HG02852 (cell line): ENCODE measurements around the gene PEX14.

Experiments used
- ATAC-seq: cut with Tn5 transposase; IDR thresholded peaks from one replicate; pipeline ENCODE4 v1.9.1; 2021; ENCODE audit warnings: mild to moderate bottlenecking, moderate library complexity; ENCODE audit not compliant: unreplicated experiment

Gene PEX14

DNA sequence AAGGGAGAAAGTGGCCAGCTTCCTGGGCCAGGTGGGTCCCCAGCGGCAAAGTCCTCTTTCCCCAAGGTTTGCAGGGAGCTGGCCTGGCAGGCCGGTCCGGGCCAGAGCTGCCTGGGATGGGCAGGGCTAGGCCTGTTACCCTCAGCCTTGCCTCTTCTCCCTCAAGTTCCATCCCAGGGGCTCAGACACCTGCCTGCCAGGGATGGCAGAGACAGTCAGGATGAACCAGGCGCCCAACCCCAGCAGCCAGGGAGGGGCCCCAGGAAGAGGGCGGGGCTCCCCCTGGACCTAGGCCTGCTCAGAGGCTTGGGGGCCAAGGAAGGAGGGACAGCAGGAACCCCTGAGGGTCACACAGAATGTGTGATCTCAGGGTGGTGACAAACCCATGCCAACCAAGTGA is 201.1 kb downstream of the PEX14 start:
- ATAC-seq, result no peak

GRCh38 chr1:10676963-10677362 is 202.2 kb downstream of the PEX14 start:
- no peak for ATAC-seq

GRCh38 chr1:10677491-10678391 is 203.0 kb downstream of the PEX14 start:
- ATAC-seq, result no peak

- ATAC-seq, result no peak
Observed at GRCh38 chr1:10678402-10678801, 203.7 kb downstream of the PEX14 start.

DNA sequence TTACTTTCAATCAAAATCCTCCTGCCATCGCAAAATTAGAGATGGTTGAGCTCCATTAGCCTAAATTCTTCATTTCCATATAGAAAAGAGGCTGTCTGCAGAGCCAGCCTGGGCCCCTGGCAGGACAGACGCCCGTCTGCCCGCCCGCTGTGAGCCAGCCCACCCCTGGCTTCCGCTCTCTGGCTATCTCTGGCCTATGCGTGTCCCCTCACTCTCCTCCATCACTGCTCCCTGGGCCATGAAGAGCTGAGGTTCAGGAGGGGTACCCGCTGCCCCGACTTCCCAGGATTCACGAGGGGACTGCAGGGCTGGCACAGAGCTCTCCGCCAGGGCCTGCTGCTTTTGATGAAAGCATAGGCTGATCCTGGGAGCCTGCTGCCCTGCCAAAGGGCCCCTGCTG is 204.1 kb downstream of the PEX14 start:
- ATAC-seq, result no peak

DNA sequence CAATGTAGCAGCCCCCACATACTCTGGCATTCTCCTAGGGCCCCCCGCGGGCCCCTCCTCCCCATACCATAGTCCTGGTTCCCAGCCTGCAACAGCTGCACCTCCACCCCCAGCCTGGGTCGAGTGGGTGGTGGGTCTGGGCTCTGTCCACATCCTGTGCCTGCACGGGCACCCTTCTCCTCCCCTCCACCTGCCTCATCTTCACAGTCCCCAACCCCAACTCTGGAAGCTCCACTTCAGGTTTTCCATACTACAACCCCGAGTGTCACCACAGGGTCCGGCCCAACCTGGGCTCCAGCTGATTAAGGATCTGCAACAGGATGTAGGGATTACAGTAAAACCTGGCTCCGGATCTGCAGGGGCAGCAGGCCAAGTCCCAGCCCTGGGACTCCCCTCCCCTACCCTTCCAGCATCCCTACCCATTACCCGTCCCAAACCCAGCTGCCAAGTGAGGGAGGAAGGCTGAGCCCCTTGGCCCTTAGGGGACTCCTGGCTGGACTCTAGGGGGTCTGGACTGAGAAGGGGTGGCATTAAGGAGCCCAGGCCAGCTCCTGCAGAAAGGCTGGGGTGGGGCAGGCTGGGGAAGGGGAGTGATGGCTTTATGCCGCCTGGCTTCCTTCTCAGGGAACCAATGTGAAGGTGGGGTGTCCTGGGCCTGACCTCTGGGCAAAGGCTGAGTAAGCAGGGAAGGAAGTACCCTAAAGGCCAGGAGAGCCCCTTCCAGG is 204.9 kb downstream of the PEX14 start:
- ATAC-seq, result no peak
